Kidney (tissue), 14 donors: ENCODE results near the gene ARHGEF28. TPM values are rescaled to one million over a fixed set of nuclear protein-coding genes. Genes with fewer than 3 reads are reported as not detected.

Experiments
- DNase-seq, 5 donors: peaks; one replicate each; pipeline ENCODE4 v3.0.0-alpha.2; 2013 to 2020
- FAIRE-seq: peaks from 2 replicates; lab custom pipeline; 2012; peaks lifted over from hg19 to GRCh38; lab: Jason Lieb, UNC
- H3K27ac ChIP-seq, 2 donors: one replicate each; pipeline ENCODE4 v1.7.0; 2013; ENCODE audit warnings: low read depth in 2 of 2, low read length in 2 of 2, inconsistent platforms in 1 of 2
- H3K27me3 ChIP-seq: one replicate; pipeline ENCODE4 v1.7.1; 2013; ENCODE audit warnings: low read length, inconsistent platforms; ENCODE audit not compliant: control insufficient read depth, insufficient read depth
- H3K36me3 ChIP-seq, 3 donors: one replicate each; pipeline versions ENCODE4 v1.7.0 to v1.7.1; 2013; ENCODE audit warnings: low read length in 3 of 3, control low read depth in 1 of 3, inconsistent platforms in 1 of 3; ENCODE audit not compliant: insufficient read depth in 3 of 3, control insufficient read depth in 2 of 3
- H3K4me1 ChIP-seq, 3 donors: one replicate each; pipeline versions ENCODE4 v1.7.0 to v1.7.1; 2013; ENCODE audit warnings: low read length in 3 of 3, inconsistent platforms in 1 of 3, low read depth in 1 of 3; ENCODE audit not compliant: control insufficient read depth in 2 of 3, insufficient read depth in 2 of 3
- H3K4me3 ChIP-seq, 3 donors: one replicate each; pipeline versions ENCODE4 v1.7.0 to v1.8.1; 2013; ENCODE audit warnings: low read length in 3 of 3, control low read depth in 1 of 3, inconsistent platforms in 1 of 3
- H3K9ac ChIP-seq, 3 donors: one replicate each; pipeline versions ENCODE4 v1.7.0 to v1.7.1; 2013; ENCODE audit warnings: low read length in 3 of 3, control low read depth in 1 of 3, inconsistent platforms in 1 of 3
- H3K9me3 ChIP-seq, 3 donors: one replicate each; pipeline versions ENCODE4 v1.7.0 to v1.7.1; 2013; ENCODE audit warnings: low read length in 3 of 3, control low read depth in 1 of 3, inconsistent platforms in 1 of 3; ENCODE audit not compliant: control insufficient read depth in 2 of 3, insufficient read depth in 1 of 3
- CTCF ChIP-seq: IDR thresholded peaks from 3 replicates; pipeline ENCODE4 v1.5.1; 2012; ENCODE audit warnings: mild to moderate bottlenecking, moderate library complexity, borderline replicate concordance; ENCODE audit not compliant: insufficient read depth; ENCODE audit errors: extremely low read depth
- intact Hi-C: fragments of 100-400 bp; cut with DNase I; formaldehyde crosslinking; loops from one replicate; pipeline ENCODE4 v1.11.1; 2022
- polyA plus RNA-seq: library from polyadenylated mRNA; stranded (reverse); fragments of 350-450 nt; fragmentation: Illumina TruSeq; extraction: RNeasy Lipid Tissue Mini Kit (QIAGEN cat#74804); gene quantifications from one replicate; pipeline ENCODE4 v1.2.3, GENCODE V29; 2014; ENCODE audit warnings: low read depth, low replicate concordance; ENCODE audit not compliant: insufficient read depth
- total RNA-seq: library from RNA; stranded (reverse); fragmentation: NEBNext Ultra II Directional; extraction: Animal tissue kit (Norgen Biotek cat#: 25700); gene quantifications from one replicate; pipeline ENCODE4 v1.2.1, GENCODE V29; 2021
- donor health status: control.
- donor health status: control.
- donor health status: control.
- donor health status: control.
- donor health status: control.
- donor health status: DM: yes; HTN: yes; CAD: no.
- donor health status: Normal renal cell carcinoma (clear cell type).

Gene ARHGEF28
- total and polyA plus RNA-seq, 2 donors from 2014 or later = 21.9 to 66.3 TPM

GRCh38 chr5:73921741-73922140 lies 295.7 kb downstream of the ARHGEF28 start:
- no peak for FAIRE-seq
- TF ChIP-seq CTCF = no peak
- H3K36me3 ChIP-seq = peaks cover 0 to 33% (median 9%) of the 10 kb centered on the region in 3 donors
- H3K9ac ChIP-seq = no peak overlapping the region
- H3K4me3 ChIP-seq = no peak overlapping the region
- H3K9me3 ChIP-seq = no peaks in the 10 kb centered on the region
- H3K27me3 ChIP-seq = no peaks in the 10 kb centered on the region
- peak in 2 of 5 donors; percentile 53 to 59 for DNase-seq
- no peaks in the 10 kb centered on the region for H3K4me1 ChIP-seq
- intact Hi-C loops = no loop called here
- H3K27ac ChIP-seq = no peak overlapping the region

DNA sequence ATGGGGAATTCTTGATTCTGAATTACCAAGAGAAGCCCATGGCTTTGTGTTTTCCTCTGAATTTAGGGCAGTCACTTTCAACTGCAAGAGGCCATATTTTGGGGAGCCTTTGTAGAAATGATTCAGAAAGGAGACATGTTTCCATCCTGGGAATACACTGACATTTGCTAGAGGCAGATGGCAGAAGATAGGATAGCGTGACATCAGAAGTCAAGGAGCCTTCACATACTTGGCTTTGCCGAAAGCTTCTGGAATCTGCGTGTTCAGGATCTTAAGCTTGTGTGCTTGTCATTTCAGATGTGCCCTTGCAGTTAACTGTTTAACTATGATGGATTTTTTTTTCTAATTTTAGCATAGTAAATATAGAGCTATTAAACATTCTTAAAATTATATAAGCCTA lies 296.2 kb downstream of the ARHGEF28 start:
- no peaks in the 10 kb centered on the region for H3K4me1 ChIP-seq
- H3K9me3 ChIP-seq = no peaks in the 10 kb centered on the region
- no peaks in the 10 kb centered on the region for H3K27me3 ChIP-seq
- peaks cover 0 to 33% (median 9%) of the 10 kb centered on the region in 3 donors for H3K36me3 ChIP-seq
- no peak overlapping the region for H3K4me3 ChIP-seq
- no peak for FAIRE-seq
- no peak overlapping the region for H3K9ac ChIP-seq
- no peak overlapping the region for H3K27ac ChIP-seq
- TF ChIP-seq CTCF = no peak
- intact Hi-C loops = no loop called here
- no peak for DNase-seq

DNA sequence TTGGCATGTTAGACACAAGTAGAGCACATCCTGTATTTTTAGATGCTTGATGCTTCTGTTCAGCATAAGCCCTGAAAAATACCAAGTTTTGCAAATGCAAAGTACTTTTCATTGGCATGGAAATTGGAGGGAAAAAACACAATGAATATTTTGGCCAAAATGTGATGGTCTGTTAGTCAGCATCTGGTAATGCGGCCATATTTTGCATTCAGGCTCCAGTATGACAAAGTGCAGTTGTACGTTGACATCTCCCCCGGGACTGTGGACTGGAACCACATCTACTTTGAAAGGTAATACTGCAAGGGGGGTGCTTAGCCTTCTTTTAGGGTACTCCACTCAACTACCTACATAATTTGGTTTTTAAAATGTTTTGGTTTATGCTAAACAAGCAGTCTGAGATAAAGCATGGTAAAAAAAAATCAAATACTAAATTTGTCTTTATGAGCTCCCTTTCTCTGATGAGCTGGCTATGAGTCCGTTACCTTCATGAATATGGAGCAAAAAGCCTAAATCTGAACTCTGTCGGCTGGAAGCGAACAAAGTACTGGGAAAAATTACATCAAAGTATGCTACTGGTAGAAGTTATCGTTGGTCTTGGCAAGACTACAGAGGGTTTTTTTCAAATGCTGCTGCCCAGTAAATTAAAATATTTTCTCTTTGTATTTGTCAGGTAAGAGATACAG lies 297.0 kb downstream of the ARHGEF28 start:
- Histone ChIP-seq H3K36me3 (peaks cover 0 to 29% (median 6%) of the 10 kb centered on the region in 3 donors), H3K9me3 (no peaks in the 10 kb centered on the region), H3K9ac (no peak overlapping the region), H3K4me3 (no peak overlapping the region), H3K27me3 (no peaks in the 10 kb centered on the region), H3K27ac (no peak overlapping the region), H3K4me1 (no peaks in the 10 kb centered on the region)
- no peak for TF ChIP-seq CTCF
- no peak for DNase-seq
- FAIRE-seq = no peak
- intact Hi-C loops = no loop called here
